ENCODE data around the gene ZSCAN30. TPM values are rescaled to one million over a fixed set of nuclear protein-coding genes. Genes with fewer than 3 reads are reported as not detected.

ZSCAN30 gene
- total RNA-seq: 10 to 100 TPM; 22.2 to 25.6 TPM

DNA sequence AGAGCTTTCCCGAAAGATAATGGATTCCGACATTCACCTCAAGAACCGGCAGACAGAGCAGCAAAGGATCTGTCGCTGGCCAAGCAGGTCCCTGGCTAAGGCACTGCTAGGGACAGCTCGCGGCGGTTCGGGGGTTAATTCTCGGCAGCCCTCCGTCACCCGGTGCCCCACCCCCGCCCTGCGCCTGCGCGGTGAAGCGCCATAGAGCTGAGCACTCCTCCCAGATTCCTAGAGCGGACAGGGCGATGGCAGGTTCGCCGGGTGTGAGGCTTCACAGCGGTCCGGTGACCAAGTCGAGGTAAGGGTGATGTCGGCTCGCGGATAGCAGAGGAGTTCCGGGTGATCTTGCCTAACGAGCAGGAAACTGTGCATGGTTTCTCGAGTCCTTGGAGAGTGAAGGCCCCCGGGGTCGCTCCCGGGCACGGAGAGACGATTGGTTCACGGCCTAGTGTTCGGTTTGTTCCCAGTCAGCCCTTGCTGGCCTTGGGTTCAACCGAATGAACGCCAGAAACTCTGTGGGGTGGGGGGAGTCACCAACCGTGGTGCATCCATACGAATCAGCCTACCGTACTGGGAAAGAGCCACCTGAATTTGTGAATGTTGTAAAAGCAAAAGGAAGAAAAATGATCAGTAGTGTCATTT lies at the start of gene ZSCAN30:
TSS of gene ZSCAN30 (minus strand) at position 136 of the 642 bp plus-strand sequence. CDS start 25,877 bp downstream, outside the sequence.
- Mint-ChIP-seq H3K4me1 (ENCODE audit: low read depth in 2 of 2) (peaks cover 40 to 47% of the 10 kb centered on the region in 2 donors), H3K4me3 (peak within 1 kb of the TSS; percentile 100), H3K36me3 (peaks cover 38% of the 10 kb centered on the region), H3K27me3 (no peaks in the 10 kb centered on the region), H3K27ac (peak within 1 kb of the TSS; percentile 95 to 99), H3K9me3 (peaks cover 2% of the 10 kb centered on the region)
- peak; percentile 97 for DNase-seq (ENCODE audit: low spot score)
- peak; percentile 99 to 100 for ATAC-seq

- ATAC-seq (no peak), DNase-seq (ENCODE audit: low spot score) (no peak)
- Mint-ChIP-seq H3K4me1 (ENCODE audit: low read depth in 2 of 2) (peaks cover 19 to 25% of the 10 kb centered on the region in 2 donors), H3K27ac (no peak overlapping the region), H3K4me3 (no peak overlapping the region), H3K9me3 (no peaks in the 10 kb centered on the region), H3K36me3 (peaks cover 60% of the 10 kb centered on the region), H3K27me3 (no peaks in the 10 kb centered on the region)
These were observed 47.3 kb upstream of the ZSCAN30 start for GRCh38 chr18:35337286-35337685.

GRCh38 chr18:35335866-35336265 lies 45.8 kb upstream of the ZSCAN30 start:
- peaks cover 19 to 25% of the 10 kb centered on the region in 2 donors for H3K4me1 Mint-ChIP-seq (ENCODE audit: low read depth in 2 of 2)
- no peaks in the 10 kb centered on the region for H3K27me3 Mint-ChIP-seq
- H3K36me3 Mint-ChIP-seq: peaks cover 60% of the 10 kb centered on the region
- ATAC-seq (no peak), DNase-seq (ENCODE audit: low spot score) (no peak)
- H3K9me3 Mint-ChIP-seq: no peaks in the 10 kb centered on the region
- no peak overlapping the region for H3K4me3 Mint-ChIP-seq
- no peak overlapping the region for H3K27ac Mint-ChIP-seq

GRCh38 chr18:35334821-35335220 lies 44.8 kb upstream of the ZSCAN30 start:
- H3K27me3 Mint-ChIP-seq: no peaks in the 10 kb centered on the region
- DNase-seq (ENCODE audit: low spot score) (no peak), ATAC-seq (no peak)
- no peak overlapping the region for H3K4me3 Mint-ChIP-seq
- H3K4me1 Mint-ChIP-seq (ENCODE audit: low read depth in 2 of 2): peaks cover 12 to 24% of the 10 kb centered on the region in 2 donors
- H3K36me3 Mint-ChIP-seq: peaks cover 60% of the 10 kb centered on the region
- no peak overlapping the region for H3K27ac Mint-ChIP-seq
- H3K9me3 Mint-ChIP-seq: no peaks in the 10 kb centered on the region

DNA sequence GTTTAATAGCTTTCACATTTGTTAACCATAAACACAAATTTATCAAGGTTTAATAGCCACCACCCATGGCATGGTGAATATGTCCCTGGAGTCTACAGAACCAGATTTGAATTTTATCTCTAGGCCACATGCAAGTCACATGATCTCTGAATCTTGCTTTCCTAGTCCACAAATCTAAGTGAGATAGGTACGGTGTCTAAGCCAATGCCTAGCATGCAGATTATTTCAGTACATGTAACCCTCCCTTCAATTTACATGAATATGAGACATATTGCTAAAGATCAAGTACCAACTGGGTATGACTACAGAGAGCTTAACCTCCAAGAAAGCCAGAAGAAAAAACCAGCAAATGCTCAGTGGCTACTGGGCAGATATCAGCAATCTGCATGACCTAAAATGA lies 44.2 kb upstream of the ZSCAN30 start:
- ATAC-seq: no peak
- no peaks in the 10 kb centered on the region for H3K27me3 Mint-ChIP-seq
- H3K9me3 Mint-ChIP-seq: no peaks in the 10 kb centered on the region
- peaks cover 8 to 18% of the 10 kb centered on the region in 2 donors for H3K4me1 Mint-ChIP-seq (ENCODE audit: low read depth in 2 of 2)
- H3K36me3 Mint-ChIP-seq: peaks cover 55% of the 10 kb centered on the region
- DNase-seq (ENCODE audit: low spot score): no peak
- H3K27ac Mint-ChIP-seq: no peak overlapping the region
- no peak overlapping the region for H3K4me3 Mint-ChIP-seq

DNA sequence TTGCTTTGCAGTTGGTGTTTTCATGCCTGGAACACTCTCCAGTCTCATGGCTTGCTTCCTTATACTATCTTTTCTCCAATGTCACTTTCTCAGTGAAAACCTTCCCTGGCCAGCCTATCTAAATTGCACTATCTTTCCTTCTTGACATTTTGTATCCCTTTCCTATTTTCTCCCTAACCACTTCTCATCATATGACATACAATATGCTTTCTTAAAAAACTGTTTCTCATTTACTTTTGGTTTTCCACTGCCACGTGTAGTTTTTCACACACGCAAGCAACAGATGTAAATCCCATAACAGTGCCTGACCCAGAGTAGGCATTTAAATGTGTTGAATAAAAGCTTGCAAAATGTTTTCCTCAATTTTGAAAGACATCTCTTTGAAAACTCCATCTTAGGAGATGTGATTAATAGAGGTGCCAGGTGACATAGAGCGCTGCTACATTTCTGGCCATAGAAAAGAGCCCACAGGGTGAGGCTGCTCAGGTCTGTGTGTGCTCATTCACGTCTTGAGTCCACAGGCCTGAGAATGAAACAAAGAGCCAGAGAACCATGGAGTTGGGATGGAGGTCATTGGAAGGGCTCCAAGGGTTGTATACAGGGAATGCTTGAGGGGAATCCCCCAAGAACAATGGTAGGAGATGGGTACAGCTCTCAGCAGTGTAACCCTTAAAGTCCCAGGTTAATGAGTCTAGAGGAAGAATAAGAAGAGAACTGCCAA lies 41.5 kb upstream of the ZSCAN30 start:
- ATAC-seq (no peak), DNase-seq (ENCODE audit: low spot score) (no peak)
- Mint-ChIP-seq H3K4me3 (no peak overlapping the region), H3K9me3 (no peaks in the 10 kb centered on the region), H3K27ac (no peak overlapping the region), H3K4me1 (ENCODE audit: low read depth in 2 of 2) (peaks cover 5 to 6% of the 10 kb centered on the region in 2 donors), H3K36me3 (peaks cover 38% of the 10 kb centered on the region), H3K27me3 (no peaks in the 10 kb centered on the region)

DNA sequence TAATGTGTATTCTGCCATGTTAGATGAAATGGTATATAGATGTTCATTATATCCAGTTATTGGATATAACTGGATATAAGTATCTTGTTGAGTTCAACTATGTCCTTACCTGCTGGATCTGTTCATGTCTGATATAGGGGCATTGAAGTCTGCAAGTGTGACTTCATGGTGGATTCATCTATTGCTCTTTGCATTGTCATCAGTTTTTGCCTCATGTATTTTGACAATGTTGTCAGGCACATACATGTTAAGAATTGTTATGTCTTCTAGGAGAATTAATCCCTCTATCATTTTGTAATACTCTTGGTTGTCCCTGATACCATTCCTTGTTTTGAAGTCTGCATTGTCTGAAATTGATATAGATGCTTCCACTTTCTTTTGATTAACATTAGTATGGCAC lies 38.8 kb upstream of the ZSCAN30 start:
- no peaks in the 10 kb centered on the region for H3K27me3 Mint-ChIP-seq
- H3K36me3 Mint-ChIP-seq: peaks cover 20% of the 10 kb centered on the region
- H3K4me1 Mint-ChIP-seq (ENCODE audit: low read depth in 2 of 2): peaks cover 0 to 5% of the 10 kb centered on the region in 2 donors
- H3K4me3 Mint-ChIP-seq: no peak overlapping the region
- no peak overlapping the region for H3K27ac Mint-ChIP-seq
- H3K9me3 Mint-ChIP-seq: no peaks in the 10 kb centered on the region
- DNase-seq (ENCODE audit: low spot score) (no peak), ATAC-seq (no peak)

DNA sequence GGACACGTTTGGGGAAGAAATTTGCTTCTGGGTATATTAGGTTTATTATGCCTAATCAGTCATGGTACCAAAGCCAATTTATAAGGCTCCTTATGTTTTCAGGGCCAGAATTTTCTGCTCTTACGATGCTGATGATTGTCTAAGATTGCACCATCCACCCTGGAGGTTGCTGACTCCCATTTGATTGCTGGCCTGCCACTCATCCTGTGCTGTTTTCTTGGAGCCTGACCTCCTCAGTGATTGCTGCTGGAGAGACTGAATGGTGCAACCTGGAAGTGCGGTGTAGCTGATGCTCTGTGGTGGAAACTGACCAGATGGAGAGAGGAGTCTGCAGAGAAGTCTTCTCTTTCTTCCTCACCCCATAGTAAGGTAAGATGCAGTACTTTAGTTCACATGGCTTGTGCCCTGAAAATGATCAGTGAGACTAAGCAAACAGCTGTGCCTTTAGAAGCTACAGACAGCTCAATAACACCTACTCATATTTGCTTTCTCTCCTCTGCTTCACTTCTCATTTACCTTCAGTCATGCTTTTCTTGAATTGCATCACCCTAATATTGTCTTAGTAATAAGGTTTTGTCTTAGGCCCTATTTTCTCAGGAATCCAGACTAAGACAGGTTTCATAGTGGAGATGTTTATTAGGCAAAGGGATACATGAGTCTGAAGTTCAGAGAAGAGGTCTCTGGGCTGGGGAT lies 36.8 kb upstream of the ZSCAN30 start:
- H3K4me3 Mint-ChIP-seq: no peak overlapping the region
- H3K27me3 Mint-ChIP-seq: no peaks in the 10 kb centered on the region
- H3K36me3 Mint-ChIP-seq: peaks cover 5% of the 10 kb centered on the region
- no peaks in the 10 kb centered on the region for H3K9me3 Mint-ChIP-seq
- H3K27ac Mint-ChIP-seq: no peak overlapping the region
- ATAC-seq (no peak), DNase-seq (ENCODE audit: low spot score) (no peak)
- H3K4me1 Mint-ChIP-seq (ENCODE audit: low read depth in 2 of 2): no peaks in the 10 kb centered on the region

GRCh38 chr18:35324926-35325655 lies 35.1 kb upstream of the ZSCAN30 start:
- Mint-ChIP-seq H3K27me3 (no peaks in the 10 kb centered on the region), H3K4me1 (ENCODE audit: low read depth in 2 of 2) (no peaks in the 10 kb centered on the region)

DNA sequence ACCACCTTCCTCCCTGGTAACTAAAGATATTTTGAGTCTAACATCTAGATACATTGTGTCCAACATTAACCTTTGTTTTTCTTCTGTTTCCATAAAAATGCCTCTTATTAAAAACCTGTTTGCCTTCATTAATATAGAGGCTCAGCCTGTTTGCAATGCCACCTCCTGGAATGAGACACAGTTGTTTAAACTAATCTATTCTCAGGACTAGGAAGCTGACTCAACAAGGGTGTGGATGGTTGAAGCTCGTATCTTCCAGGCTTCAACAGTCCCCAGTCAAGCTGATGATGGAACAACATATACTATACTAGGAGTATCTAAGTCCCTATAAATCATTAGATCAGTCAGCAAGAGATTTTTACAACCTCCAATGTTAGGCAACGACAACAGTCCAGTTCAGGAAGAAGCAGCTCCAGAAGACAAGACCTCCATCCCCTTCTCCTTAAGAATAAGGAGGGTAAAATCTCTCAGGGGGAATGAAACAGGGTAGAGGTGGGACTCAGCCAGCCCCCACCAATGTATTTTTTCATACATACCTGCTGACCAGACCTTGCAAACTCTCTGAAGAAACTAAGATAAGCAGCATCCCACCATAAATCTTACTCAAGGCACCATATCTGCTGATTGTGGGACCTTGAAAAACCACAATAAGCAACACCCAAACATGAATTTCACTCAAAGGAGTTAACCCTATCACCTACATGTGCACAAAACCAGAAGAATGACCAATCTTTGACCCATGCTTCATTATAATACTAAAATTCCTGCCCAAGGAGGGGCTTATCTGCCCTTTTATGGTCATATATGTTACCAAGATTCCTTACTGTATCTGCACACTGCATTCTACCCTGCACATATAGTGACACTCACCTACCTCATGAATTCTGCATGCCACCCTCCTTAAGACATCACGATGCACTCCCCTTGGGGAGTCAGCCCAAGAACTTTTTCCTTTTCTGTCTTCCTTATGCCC lies 32.7 kb upstream of the ZSCAN30 start:
- Mint-ChIP-seq H3K4me3 (no peak overlapping the region), H3K4me1 (ENCODE audit: low read depth in 2 of 2) (no peaks in the 10 kb centered on the region), H3K9me3 (no peaks in the 10 kb centered on the region), H3K27ac (no peak overlapping the region), H3K36me3 (no peaks in the 10 kb centered on the region), H3K27me3 (no peaks in the 10 kb centered on the region)
- no peak for ATAC-seq
- no peak for DNase-seq (ENCODE audit: low spot score)

More at GRCh38 chr18:35324926-35325655, 35.1 kb upstream of the ZSCAN30 start:
- peaks cover 5% of the 10 kb centered on the region for H3K36me3 Mint-ChIP-seq
- H3K27ac Mint-ChIP-seq: no peak overlapping the region
- no peaks in the 10 kb centered on the region for H3K9me3 Mint-ChIP-seq
- DNase-seq (ENCODE audit: low spot score) (no peak), ATAC-seq (no peak)
- no peak overlapping the region for H3K4me3 Mint-ChIP-seq

GRCh38 chr18:35311496-35311895 lies 21.5 kb upstream of the ZSCAN30 start:
- ATAC-seq: no peak
- H3K9me3 Mint-ChIP-seq: peaks cover 27% of the 10 kb centered on the region
- H3K36me3 Mint-ChIP-seq: peaks cover 46% of the 10 kb centered on the region

DNA sequence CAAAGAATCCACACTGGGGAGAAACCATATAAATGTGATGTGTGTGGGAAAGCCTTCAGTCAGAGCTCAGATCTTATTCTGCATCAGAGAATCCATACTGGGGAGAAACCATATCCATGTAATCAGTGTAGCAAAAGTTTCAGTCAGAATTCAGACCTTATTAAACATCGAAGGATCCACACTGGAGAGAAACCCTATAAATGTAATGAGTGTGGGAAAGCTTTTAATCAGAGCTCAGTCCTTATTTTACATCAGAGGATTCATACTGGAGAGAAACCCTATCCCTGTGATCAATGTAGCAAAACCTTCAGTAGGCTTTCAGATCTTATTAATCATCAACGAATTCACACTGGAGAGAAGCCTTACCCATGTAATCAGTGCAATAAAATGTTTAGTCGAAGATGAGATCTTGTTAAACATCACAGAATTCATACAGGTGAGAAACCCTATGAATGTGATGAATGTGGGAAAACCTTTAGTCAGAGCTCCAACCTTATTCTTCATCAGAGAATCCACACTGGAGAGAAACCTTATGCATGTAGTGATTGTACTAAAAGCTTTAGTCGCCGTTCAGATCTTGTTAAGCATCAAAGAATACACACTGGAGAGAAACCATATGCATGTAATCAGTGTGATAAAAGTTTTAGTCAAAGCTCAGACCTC lies 16.7 kb upstream of the ZSCAN30 start:
- H3K9me3 Mint-ChIP-seq: peaks cover 43% of the 10 kb centered on the region
- no peak for DNase-seq (ENCODE audit: low spot score)
- H3K27me3 Mint-ChIP-seq: no peaks in the 10 kb centered on the region
- H3K4me3 Mint-ChIP-seq: no peak overlapping the region
- no peak for ATAC-seq
- no peaks in the 10 kb centered on the region for H3K4me1 Mint-ChIP-seq (ENCODE audit: low read depth in 2 of 2)
- H3K36me3 Mint-ChIP-seq: peaks cover 72% of the 10 kb centered on the region
- no peak overlapping the region for H3K27ac Mint-ChIP-seq

More at GRCh38 chr18:35311496-35311895, 21.5 kb upstream of the ZSCAN30 start:
- no peak overlapping the region for H3K4me3 Mint-ChIP-seq
- no peak overlapping the region for H3K27ac Mint-ChIP-seq
- no peaks in the 10 kb centered on the region for H3K4me1 Mint-ChIP-seq (ENCODE audit: low read depth in 2 of 2)
- DNase-seq (ENCODE audit: low spot score): no peak
- no peaks in the 10 kb centered on the region for H3K27me3 Mint-ChIP-seq

Data from natural killer cell treated with Interleukin-12 subunit alpha and Interleukin-12 subunit beta and Interleukin-15 and Interleukin-18, amount 100 ng/mL, for 72 hours (primary cell).